K562 (cell line): ENCODE results near the gene SSU72. TPM values are rescaled to one million over a fixed set of nuclear protein-coding genes. Genes with fewer than 3 reads are reported as not detected.
A peak's percentile ranks its signal among the peaks of the same experiment; 100 is the strongest.

Experiments used
- L3MBTL2 ChIP-seq: fragments of 450-650 bp; IDR thresholded peaks from 2 replicates; pipeline ENCODE4 v1.6.1; 2016; ENCODE audit warnings: mild to moderate bottlenecking, moderate library complexity
- NR2C2 ChIP-seq, 2 experiments: fragments of 200-800 bp in 1 of 2; sonication (Bioruptor generic) in 1 of 2; sonication (generic) in 1 of 2; formaldehyde crosslinking in 1 of 2; IDR thresholded peaks; 2 replicates each; pipeline versions ENCODE4 v1.6.1 to v1.8.0; 2016 to 2022; ENCODE audit warnings: mild to moderate bottlenecking in 1 of 2, missing compliant biosample characterization in 1 of 2, missing genetic modification characterization in 1 of 2, missing genetic modification reagents in 1 of 2
- NR4A1 ChIP-seq, 2 experiments: fragments of 250-450 bp in 1 of 2; fragments of 450-650 bp in 1 of 2; sonication (Bioruptor Pico) in 1 of 2; IDR thresholded peaks; 2 replicates each; pipeline versions ENCODE4 v1.4.0 to v1.6.1; 2016 to 2020; ENCODE audit warnings: mild to moderate bottlenecking in 2 of 2, missing compliant biosample characterization in 1 of 2, missing genetic modification characterization in 1 of 2, moderate library complexity in 1 of 2
- RBM25 ChIP-seq: fragments of 200-400 bp; formaldehyde crosslinking; IDR thresholded peaks from 2 replicates; pipeline ENCODE4 v1.6.1; 2018; ENCODE audit warnings: low read length, low read depth, moderate library complexity; ENCODE audit not compliant: severe bottlenecking
- ZZZ3 ChIP-seq: fragments of 450-650 bp; IDR thresholded peaks from 2 replicates; pipeline ENCODE4 v1.6.1; 2016; ENCODE audit warnings: antibody characterized with exemption, mild to moderate bottlenecking, moderate library complexity
- polyA plus RNA-seq, 8 experiments: library from polyadenylated mRNA; depleted of rRNA in 4 of 8; stranded (reverse) in 5 of 8; unstranded in 3 of 8; fragments of >200 nt; fragmentation: Nextera tagmentation in 2 of 8; fragmentation: Illumina TruSeq in 1 of 8; extraction: Ambion mirVana in 2 of 8; extraction: Trizol in 1 of 8; gene quantifications; 2 replicates each; pipeline versions ENCODE4 v1.2.1 to v1.2.3, GENCODE V29; 2011 to 2014; ENCODE audit warnings: inconsistent platforms in 1 of 8, missing spikeins in 1 of 8
- total RNA-seq, 7 experiments: library from RNA; depleted of rRNA in 6 of 7; stranded (reverse); fragments of >200 nt in 6 of 7; fragmentation: Illumina TruSeq in 2 of 7; extraction: Trizol in 2 of 7; gene quantifications; 2 replicates each; pipeline versions ENCODE4 v1.2.1 to v1.2.3, GENCODE V29; 2011 to 2021; ENCODE audit warnings: low replicate concordance in 1 of 7
- TF ChIP-seq, protein P1 (sequence below): fragments of 450-650 bp; IDR thresholded peaks from 2 replicates; pipeline ENCODE4 v1.6.1; 2016; ENCODE audit warnings: mild to moderate bottlenecking, moderate library complexity
- TF ChIP-seq, protein P2 (sequence below): fragments of 450-650 bp; IDR thresholded peaks from 2 replicates; pipeline ENCODE4 v1.6.1; 2017; ENCODE audit warnings: antibody characterized with exemption, mild to moderate bottlenecking
- TF ChIP-seq, protein P3 (sequence below): fragments of 450-650 bp; IDR thresholded peaks from 2 replicates; pipeline ENCODE4 v1.6.1; 2016; ENCODE audit warnings: antibody characterized with exemption

The SSU72 gene
- total and polyA plus RNA-seq, 9 of the 15 experiments (the other 6 are each of a cell fraction or from before 2014, with no cell fraction given) = 70.8 to 201 (median 94.6) TPM

DNA sequence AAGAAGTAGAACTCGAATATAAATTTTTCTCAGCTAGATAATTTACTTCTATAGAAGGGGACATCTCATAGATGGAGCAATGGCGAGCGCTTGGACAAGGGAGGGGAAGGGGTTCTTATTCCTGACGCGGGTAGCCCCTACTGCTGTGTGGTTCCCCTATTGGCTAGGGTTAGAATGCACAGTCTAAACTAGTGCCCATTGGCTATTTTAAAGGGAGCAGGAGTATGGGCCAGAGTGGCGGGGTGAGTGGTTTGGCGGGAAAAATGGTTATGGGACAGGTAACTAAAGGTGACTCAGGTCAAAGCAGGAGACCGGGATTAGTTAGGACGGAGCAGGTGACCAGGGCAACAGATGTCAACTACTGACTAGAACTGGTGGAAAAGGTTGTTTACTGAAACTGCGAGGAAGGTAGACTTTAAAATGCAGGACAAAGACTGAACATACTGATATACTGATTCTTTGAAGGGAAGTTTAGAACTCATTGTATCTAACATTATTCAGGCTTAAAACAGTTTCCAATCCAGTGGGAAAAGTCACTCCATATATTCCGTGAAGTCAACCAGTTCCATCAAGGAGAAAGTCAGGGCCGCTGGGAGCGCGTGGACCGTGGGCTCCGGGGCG lies 63.6 kb downstream of the SSU72 start (continued):
- TF ChIP-seq, protein P1, sequence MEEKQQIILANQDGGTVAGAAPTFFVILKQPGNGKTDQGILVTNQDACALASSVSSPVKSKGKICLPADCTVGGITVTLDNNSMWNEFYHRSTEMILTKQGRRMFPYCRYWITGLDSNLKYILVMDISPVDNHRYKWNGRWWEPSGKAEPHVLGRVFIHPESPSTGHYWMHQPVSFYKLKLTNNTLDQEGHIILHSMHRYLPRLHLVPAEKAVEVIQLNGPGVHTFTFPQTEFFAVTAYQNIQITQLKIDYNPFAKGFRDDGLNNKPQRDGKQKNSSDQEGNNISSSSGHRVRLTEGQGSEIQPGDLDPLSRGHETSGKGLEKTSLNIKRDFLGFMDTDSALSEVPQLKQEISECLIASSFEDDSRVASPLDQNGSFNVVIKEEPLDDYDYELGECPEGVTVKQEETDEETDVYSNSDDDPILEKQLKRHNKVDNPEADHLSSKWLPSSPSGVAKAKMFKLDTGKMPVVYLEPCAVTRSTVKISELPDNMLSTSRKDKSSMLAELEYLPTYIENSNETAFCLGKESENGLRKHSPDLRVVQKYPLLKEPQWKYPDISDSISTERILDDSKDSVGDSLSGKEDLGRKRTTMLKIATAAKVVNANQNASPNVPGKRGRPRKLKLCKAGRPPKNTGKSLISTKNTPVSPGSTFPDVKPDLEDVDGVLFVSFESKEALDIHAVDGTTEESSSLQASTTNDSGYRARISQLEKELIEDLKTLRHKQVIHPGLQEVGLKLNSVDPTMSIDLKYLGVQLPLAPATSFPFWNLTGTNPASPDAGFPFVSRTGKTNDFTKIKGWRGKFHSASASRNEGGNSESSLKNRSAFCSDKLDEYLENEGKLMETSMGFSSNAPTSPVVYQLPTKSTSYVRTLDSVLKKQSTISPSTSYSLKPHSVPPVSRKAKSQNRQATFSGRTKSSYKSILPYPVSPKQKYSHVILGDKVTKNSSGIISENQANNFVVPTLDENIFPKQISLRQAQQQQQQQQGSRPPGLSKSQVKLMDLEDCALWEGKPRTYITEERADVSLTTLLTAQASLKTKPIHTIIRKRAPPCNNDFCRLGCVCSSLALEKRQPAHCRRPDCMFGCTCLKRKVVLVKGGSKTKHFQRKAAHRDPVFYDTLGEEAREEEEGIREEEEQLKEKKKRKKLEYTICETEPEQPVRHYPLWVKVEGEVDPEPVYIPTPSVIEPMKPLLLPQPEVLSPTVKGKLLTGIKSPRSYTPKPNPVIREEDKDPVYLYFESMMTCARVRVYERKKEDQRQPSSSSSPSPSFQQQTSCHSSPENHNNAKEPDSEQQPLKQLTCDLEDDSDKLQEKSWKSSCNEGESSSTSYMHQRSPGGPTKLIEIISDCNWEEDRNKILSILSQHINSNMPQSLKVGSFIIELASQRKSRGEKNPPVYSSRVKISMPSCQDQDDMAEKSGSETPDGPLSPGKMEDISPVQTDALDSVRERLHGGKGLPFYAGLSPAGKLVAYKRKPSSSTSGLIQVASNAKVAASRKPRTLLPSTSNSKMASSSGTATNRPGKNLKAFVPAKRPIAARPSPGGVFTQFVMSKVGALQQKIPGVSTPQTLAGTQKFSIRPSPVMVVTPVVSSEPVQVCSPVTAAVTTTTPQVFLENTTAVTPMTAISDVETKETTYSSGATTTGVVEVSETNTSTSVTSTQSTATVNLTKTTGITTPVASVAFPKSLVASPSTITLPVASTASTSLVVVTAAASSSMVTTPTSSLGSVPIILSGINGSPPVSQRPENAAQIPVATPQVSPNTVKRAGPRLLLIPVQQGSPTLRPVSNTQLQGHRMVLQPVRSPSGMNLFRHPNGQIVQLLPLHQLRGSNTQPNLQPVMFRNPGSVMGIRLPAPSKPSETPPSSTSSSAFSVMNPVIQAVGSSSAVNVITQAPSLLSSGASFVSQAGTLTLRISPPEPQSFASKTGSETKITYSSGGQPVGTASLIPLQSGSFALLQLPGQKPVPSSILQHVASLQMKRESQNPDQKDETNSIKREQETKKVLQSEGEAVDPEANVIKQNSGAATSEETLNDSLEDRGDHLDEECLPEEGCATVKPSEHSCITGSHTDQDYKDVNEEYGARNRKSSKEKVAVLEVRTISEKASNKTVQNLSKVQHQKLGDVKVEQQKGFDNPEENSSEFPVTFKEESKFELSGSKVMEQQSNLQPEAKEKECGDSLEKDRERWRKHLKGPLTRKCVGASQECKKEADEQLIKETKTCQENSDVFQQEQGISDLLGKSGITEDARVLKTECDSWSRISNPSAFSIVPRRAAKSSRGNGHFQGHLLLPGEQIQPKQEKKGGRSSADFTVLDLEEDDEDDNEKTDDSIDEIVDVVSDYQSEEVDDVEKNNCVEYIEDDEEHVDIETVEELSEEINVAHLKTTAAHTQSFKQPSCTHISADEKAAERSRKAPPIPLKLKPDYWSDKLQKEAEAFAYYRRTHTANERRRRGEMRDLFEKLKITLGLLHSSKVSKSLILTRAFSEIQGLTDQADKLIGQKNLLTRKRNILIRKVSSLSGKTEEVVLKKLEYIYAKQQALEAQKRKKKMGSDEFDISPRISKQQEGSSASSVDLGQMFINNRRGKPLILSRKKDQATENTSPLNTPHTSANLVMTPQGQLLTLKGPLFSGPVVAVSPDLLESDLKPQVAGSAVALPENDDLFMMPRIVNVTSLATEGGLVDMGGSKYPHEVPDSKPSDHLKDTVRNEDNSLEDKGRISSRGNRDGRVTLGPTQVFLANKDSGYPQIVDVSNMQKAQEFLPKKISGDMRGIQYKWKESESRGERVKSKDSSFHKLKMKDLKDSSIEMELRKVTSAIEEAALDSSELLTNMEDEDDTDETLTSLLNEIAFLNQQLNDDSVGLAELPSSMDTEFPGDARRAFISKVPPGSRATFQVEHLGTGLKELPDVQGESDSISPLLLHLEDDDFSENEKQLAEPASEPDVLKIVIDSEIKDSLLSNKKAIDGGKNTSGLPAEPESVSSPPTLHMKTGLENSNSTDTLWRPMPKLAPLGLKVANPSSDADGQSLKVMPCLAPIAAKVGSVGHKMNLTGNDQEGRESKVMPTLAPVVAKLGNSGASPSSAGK = peak; percentile 51
- TF ChIP-seq L3MBTL2 (0 out of 2 replicates have a peak, but pooled peaks have one; percentile 60), RBM25 (no peak), ZZZ3 (peak; percentile 30; the same call in 1 of the 2 replicates), NR4A1 (CRISPR knock-in tag; IDR thresholded peaks at IDR 0.05) (no peak), NR4A1 (tag; IDR thresholded peaks at IDR 0.05) (no peak), NR2C2 (CRISPR knock-in tag; IDR thresholded peaks at IDR 0.05) (peak; percentile 25; the same call in 1 of the 2 replicates), NR2C2 (tag; IDR thresholded peaks at IDR 0.05) (no peak)
- TF ChIP-seq, protein P2, sequence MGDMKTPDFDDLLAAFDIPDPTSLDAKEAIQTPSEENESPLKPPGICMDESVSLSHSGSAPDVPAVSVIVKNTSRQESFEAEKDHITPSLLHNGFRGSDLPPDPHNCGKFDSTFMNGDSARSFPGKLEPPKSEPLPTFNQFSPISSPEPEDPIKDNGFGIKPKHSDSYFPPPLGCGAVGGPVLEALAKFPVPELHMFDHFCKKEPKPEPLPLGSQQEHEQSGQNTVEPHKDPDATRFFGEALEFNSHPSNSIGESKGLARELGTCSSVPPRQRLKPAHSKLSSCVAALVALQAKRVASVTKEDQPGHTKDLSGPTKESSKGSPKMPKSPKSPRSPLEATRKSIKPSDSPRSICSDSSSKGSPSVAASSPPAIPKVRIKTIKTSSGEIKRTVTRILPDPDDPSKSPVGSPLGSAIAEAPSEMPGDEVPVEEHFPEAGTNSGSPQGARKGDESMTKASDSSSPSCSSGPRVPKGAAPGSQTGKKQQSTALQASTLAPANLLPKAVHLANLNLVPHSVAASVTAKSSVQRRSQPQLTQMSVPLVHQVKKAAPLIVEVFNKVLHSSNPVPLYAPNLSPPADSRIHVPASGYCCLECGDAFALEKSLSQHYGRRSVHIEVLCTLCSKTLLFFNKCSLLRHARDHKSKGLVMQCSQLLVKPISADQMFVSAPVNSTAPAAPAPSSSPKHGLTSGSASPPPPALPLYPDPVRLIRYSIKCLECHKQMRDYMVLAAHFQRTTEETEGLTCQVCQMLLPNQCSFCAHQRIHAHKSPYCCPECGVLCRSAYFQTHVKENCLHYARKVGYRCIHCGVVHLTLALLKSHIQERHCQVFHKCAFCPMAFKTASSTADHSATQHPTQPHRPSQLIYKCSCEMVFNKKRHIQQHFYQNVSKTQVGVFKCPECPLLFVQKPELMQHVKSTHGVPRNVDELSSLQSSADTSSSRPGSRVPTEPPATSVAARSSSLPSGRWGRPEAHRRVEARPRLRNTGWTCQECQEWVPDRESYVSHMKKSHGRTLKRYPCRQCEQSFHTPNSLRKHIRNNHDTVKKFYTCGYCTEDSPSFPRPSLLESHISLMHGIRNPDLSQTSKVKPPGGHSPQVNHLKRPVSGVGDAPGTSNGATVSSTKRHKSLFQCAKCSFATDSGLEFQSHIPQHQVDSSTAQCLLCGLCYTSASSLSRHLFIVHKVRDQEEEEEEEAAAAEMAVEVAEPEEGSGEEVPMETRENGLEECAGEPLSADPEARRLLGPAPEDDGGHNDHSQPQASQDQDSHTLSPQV = peak; percentile 67; the same call in 1 of the 2 replicates
- TF ChIP-seq, protein P3, sequence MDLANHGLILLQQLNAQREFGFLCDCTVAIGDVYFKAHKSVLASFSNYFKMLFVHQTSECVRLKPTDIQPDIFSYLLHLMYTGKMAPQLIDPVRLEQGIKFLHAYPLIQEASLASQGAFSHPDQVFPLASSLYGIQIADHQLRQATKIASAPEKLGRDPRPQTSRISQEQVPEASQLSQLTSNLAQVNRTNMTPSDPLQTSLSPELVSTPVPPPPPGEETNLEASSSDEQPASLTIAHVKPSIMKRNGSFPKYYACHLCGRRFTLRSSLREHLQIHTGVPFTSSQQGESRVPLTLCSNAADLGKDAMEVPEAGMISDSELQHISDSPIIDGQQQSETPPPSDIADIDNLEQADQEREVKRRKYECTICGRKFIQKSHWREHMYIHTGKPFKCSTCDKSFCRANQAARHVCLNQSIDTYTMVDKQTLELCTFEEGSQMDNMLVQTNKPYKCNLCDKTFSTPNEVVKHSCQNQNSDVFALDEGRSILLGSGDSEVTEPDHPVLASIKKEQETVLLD = peak; percentile 11; the same call in 1 of the 2 replicates
